K562 (cell line): ENCODE measurements around the gene NUP214. TPM values are rescaled to one million over a fixed set of nuclear protein-coding genes. Genes with fewer than 3 reads are reported as not detected.

Experiments
- BDP1 ChIP-seq: IDR thresholded peaks from 3 replicates; pipeline ENCODE4 v1.6.1; 2011; ENCODE audit not compliant: insufficient read length, insufficient read depth
- CBFB ChIP-seq: sonication (generic); formaldehyde crosslinking; IDR thresholded peaks from 2 replicates; pipeline ENCODE4 v1.4.0; 2020; ENCODE audit warnings: mild to moderate bottlenecking, missing genetic modification reagents
- CBX8 ChIP-seq: fragments of 200-600 bp; sonication (generic); IDR thresholded peaks from 2 replicates; pipeline ENCODE4 v1.6.1; 2012; ENCODE audit warnings: borderline replicate concordance, mixed run types, low read depth, mild to moderate bottlenecking, moderate library complexity, mixed read lengths, low read length, control low read depth, inconsistent platforms; ENCODE audit not compliant: poor library complexity, severe bottlenecking; ENCODE audit errors: extremely low read depth
- HDAC6 ChIP-seq: IDR thresholded peaks from 2 replicates; pipeline ENCODE4 v1.6.1; 2012; ENCODE audit warnings: low read depth, mild to moderate bottlenecking, control low read depth, inconsistent platforms, low read length, moderate library complexity
- HSF4 ChIP-seq: fragments of 250-450 bp; sonication (Bioruptor Pico); IDR thresholded peaks from 2 replicates; pipeline ENCODE4 v2.1.2; 2022; ENCODE audit warnings: mild to moderate bottlenecking, moderate library complexity, borderline replicate concordance
- KHSRP ChIP-seq: fragments of 450-650 bp; IDR thresholded peaks from 2 replicates; pipeline ENCODE4 v1.6.1; 2017
- KLF16 ChIP-seq: IDR thresholded peaks from 2 replicates; pipeline ENCODE4 v1.6.1; 2016; ENCODE audit warnings: antibody characterized with exemption
- ZC3H11A ChIP-seq: IDR thresholded peaks from 2 replicates; pipeline ENCODE4 v1.6.1; 2012; ENCODE audit warnings: low read depth, low read length, improper control_type of control experiment
- ZNF41 ChIP-seq: fragments of 250-450 bp; sonication (Bioruptor Pico); conservative IDR thresholded peaks from 2 replicates; pipeline ENCODE4 v1.4.0; 2020; ENCODE audit warnings: mild to moderate bottlenecking
- polyA plus RNA-seq, 8 experiments: library from polyadenylated mRNA; depleted of rRNA in 4 of 8; stranded (reverse) in 5 of 8; unstranded in 3 of 8; fragments of >200 nt; fragmentation: Nextera tagmentation in 2 of 8; fragmentation: Illumina TruSeq in 1 of 8; extraction: Ambion mirVana in 2 of 8; extraction: Trizol in 1 of 8; gene quantifications; 2 replicates each; pipeline versions ENCODE4 v1.2.1 to v1.2.3, GENCODE V29; 2011 to 2014; ENCODE audit warnings: inconsistent platforms in 1 of 8, missing spikeins in 1 of 8
- total RNA-seq, 7 experiments: library from RNA; depleted of rRNA in 6 of 7; stranded (reverse); fragments of >200 nt in 6 of 7; fragmentation: Illumina TruSeq in 2 of 7; extraction: Trizol in 2 of 7; gene quantifications; 2 replicates each; pipeline versions ENCODE4 v1.2.1 to v1.2.3, GENCODE V29; 2011 to 2021; ENCODE audit warnings: low replicate concordance in 1 of 7
- TF ChIP-seq, protein P1 (sequence below): fragments of 450-650 bp; IDR thresholded peaks from 2 replicates; pipeline ENCODE4 v1.6.1; 2016; ENCODE audit warnings: low read depth
- TF ChIP-seq, protein P2 (sequence below): fragments of 450-650 bp; IDR thresholded peaks from 2 replicates; pipeline ENCODE4 v1.6.1; 2014; ENCODE audit warnings: low read depth, mild to moderate bottlenecking, moderate library complexity, borderline replicate concordance
- TF ChIP-seq, protein P3 (sequence below): fragments of 250-450 bp; sonication (Bioruptor Pico); IDR thresholded peaks from 2 replicates; pipeline ENCODE4 v1.5.0; 2020; ENCODE audit warnings: mild to moderate bottlenecking
- TF ChIP-seq, protein P4 (sequence below): fragments of 200-800 bp; sonication (Bioruptor generic); IDR thresholded peaks from 2 replicates; pipeline ENCODE4 v1.6.1; 2017; ENCODE audit warnings: missing genetic modification characterization, missing compliant biosample characterization

NUP214 gene
- total and polyA plus RNA-seq, 9 of the 15 experiments (the other 6 are each of a cell fraction or from before 2014, with no cell fraction given): 56.9 to 332 (median 97.1) TPM

DNA sequence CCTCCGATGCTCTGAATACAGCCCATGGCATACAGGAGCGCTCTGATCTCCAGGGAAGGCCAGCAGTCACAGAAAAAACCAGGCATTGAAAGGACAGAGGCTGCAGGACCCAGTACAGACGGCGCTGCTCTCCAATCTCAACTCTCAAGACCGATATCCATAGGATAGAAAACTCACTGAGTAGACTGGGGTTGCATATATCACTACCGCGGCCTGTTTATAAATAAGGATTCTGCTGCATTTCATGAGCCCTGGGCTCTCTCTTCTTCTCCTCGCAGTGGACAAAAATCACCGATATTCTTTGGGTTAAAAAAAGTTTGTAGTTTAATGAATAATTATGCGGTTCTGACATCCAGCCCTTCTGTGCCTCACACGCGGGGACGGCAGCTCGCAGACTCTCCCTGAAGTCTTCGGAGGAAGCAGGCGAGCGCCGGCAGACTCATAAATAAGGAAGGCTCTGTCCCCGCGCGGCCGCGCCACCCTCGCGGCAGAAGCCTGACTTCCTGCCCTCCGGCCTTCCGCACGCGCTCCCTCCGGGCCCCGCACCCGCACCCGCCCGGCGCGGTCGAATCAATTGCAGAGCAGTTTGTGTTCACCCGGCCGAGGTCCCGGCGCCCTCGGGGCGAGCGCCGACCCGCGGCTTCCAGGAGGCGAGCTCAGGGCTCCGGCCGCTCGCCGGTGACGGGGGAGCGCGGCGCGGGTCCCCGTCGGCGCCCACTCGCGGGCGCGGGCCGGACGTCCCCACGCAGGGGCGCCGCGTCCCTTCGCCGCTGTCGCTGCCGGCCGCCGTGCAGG lies 150.9 kb downstream of the NUP214 start, which contains the start of gene FAM78A (continued):
- TF ChIP-seq, protein P1, sequence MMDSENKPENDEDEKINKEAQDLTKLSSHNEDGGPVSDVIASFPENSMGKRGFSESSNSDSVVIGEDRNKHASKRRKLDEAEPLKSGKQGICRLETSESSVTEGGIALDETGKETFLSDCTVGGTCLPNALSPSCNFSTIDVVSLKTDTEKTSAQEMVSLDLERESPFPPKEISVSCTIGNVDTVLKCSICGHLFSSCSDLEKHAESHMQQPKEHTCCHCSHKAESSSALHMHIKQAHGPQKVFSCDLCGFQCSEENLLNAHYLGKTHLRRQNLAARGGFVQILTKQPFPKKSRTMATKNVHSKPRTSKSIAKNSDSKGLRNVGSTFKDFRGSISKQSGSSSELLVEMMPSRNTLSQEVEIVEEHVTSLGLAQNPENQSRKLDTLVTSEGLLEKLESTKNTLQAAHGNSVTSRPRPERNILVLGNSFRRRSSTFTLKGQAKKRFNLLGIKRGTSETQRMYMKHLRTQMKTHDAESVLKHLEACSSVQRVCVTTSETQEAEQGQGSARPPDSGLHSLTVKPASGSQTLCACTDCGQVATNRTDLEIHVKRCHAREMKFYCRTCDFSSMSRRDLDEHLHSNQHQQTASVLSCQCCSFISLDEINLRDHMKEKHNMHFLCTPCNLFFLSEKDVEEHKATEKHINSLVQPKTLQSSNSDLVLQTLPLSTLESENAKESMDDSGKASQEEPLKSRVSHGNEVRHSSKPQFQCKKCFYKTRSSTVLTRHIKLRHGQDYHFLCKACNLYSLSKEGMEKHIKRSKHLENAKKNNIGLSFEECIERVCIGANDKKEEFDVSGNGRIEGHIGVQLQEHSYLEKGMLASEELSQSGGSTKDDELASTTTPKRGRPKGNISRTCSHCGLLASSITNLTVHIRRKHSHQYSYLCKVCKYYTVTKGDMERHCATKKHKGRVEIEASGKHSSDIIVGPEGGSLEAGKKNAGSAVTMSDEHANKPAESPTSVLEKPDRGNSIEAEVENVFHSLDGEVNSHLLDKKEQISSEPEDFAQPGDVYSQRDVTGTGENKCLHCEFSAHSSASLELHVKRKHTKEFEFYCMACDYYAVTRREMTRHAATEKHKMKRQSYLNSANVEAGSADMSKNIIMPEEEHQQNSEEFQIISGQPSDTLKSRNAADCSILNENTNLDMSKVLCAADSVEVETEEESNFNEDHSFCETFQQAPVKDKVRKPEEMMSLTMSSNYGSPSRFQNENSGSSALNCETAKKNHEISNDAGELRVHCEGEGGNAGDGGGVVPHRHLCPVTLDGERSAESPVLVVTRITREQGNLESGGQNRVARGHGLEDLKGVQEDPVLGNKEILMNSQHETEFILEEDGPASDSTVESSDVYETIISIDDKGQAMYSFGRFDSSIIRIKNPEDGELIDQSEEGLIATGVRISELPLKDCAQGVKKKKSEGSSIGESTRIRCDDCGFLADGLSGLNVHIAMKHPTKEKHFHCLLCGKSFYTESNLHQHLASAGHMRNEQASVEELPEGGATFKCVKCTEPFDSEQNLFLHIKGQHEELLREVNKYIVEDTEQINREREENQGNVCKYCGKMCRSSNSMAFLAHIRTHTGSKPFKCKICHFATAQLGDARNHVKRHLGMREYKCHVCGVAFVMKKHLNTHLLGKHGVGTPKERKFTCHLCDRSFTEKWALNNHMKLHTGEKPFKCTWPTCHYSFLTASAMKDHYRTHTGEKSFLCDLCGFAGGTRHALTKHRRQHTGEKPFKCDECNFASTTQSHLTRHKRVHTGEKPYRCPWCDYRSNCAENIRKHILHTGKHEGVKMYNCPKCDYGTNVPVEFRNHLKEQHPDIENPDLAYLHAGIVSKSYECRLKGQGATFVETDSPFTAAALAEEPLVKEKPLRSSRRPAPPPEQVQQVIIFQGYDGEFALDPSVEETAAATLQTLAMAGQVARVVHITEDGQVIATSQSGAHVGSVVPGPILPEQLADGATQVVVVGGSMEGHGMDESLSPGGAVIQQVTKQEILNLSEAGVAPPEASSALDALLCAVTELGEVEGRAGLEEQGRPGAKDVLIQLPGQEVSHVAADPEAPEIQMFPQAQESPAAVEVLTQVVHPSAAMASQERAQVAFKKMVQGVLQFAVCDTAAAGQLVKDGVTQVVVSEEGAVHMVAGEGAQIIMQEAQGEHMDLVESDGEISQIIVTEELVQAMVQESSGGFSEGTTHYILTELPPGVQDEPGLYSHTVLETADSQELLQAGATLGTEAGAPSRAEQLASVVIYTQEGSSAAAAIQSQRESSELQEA: no peak
- TF ChIP-seq BDP1: no peak
- no peak for TF ChIP-seq HSF4 (CRISPR knock-in tag)
- TF ChIP-seq ZNF41 (CRISPR knock-in tag): no peak
- no peak for TF ChIP-seq HDAC6
- no peak for TF ChIP-seq KHSRP
- no peak for TF ChIP-seq CBX8
- TF ChIP-seq, protein P2, sequence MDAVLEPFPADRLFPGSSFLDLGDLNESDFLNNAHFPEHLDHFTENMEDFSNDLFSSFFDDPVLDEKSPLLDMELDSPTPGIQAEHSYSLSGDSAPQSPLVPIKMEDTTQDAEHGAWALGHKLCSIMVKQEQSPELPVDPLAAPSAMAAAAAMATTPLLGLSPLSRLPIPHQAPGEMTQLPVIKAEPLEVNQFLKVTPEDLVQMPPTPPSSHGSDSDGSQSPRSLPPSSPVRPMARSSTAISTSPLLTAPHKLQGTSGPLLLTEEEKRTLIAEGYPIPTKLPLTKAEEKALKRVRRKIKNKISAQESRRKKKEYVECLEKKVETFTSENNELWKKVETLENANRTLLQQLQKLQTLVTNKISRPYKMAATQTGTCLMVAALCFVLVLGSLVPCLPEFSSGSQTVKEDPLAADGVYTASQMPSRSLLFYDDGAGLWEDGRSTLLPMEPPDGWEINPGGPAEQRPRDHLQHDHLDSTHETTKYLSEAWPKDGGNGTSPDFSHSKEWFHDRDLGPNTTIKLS: no peak
- no peak for TF ChIP-seq CBFB
- TF ChIP-seq, protein P3, sequence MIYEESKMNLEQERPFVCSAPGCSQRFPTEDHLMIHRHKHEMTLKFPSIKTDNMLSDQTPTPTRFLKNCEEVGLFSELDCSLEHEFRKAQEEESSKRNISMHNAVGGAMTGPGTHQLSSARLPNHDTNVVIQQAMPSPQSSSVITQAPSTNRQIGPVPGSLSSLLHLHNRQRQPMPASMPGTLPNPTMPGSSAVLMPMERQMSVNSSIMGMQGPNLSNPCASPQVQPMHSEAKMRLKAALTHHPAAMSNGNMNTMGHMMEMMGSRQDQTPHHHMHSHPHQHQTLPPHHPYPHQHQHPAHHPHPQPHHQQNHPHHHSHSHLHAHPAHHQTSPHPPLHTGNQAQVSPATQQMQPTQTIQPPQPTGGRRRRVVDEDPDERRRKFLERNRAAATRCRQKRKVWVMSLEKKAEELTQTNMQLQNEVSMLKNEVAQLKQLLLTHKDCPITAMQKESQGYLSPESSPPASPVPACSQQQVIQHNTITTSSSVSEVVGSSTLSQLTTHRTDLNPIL (CRISPR knock-in tag): no peak
- TF ChIP-seq, protein P4, sequence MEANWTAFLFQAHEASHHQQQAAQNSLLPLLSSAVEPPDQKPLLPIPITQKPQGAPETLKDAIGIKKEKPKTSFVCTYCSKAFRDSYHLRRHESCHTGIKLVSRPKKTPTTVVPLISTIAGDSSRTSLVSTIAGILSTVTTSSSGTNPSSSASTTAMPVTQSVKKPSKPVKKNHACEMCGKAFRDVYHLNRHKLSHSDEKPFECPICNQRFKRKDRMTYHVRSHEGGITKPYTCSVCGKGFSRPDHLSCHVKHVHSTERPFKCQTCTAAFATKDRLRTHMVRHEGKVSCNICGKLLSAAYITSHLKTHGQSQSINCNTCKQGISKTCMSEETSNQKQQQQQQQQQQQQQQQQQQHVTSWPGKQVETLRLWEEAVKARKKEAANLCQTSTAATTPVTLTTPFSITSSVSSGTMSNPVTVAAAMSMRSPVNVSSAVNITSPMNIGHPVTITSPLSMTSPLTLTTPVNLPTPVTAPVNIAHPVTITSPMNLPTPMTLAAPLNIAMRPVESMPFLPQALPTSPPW (CRISPR knock-in tag): no peak
- TF ChIP-seq ZC3H11A: peak; percentile 18; the same call in 1 of the 2 replicates
- TF ChIP-seq KLF16: no peak
